HepG2 (cell line): Measurements from ENCODE around the gene SEC14L2. TPM values are rescaled to one million over a fixed set of nuclear protein-coding genes. Genes with fewer than 3 reads are reported as not detected.

Source experiments
- CBX1 ChIP-seq: IDR thresholded peaks from one replicate; pipeline ENCODE4 v1.6.1; 2016; ENCODE audit warnings: antibody characterized with exemption, low read depth
- ELF4 ChIP-seq: sonication (generic); formaldehyde crosslinking; IDR thresholded peaks from 2 replicates; pipeline ENCODE4 v1.5.0; 2020; ENCODE audit warnings: missing genetic modification reagents, mild to moderate bottlenecking, moderate library complexity, borderline replicate concordance
- HIVEP1 ChIP-seq: sonication (generic); formaldehyde crosslinking; IDR thresholded peaks from 2 replicates; pipeline ENCODE4 v1.4.0; 2020; ENCODE audit warnings: mild to moderate bottlenecking, missing genetic modification reagents
- HNRNPL ChIP-seq: fragments of 200-400 bp; formaldehyde crosslinking; IDR thresholded peaks from 2 replicates; pipeline ENCODE4 v1.6.1; 2017; ENCODE audit warnings: mild to moderate bottlenecking, low read depth, low read length
- HNRNPLL ChIP-seq: fragments of 200-400 bp; formaldehyde crosslinking; IDR thresholded peaks from 2 replicates; pipeline ENCODE4 v1.6.1; 2017; ENCODE audit warnings: mild to moderate bottlenecking, low read depth, low read length; ENCODE audit not compliant: poor library complexity, severe bottlenecking
- HOXD1 ChIP-seq: sonication (generic); formaldehyde crosslinking; IDR thresholded peaks from 2 replicates; pipeline ENCODE4 v1.5.0; 2020; ENCODE audit warnings: missing genetic modification reagents
- LCORL ChIP-seq, 2 experiments: fragments of 450-650 bp in 1 of 2; sonication (generic) in 1 of 2; formaldehyde crosslinking in 1 of 2; IDR thresholded peaks; 2 replicates each; pipeline versions ENCODE4 v1.5.0 to v1.6.1; 2017 to 2020; ENCODE audit warnings: antibody characterized with exemption in 1 of 2, missing genetic modification reagents in 1 of 2
- WIZ ChIP-seq: sonication (generic); formaldehyde crosslinking; IDR thresholded peaks from 2 replicates; pipeline ENCODE4 v1.5.1; 2020; ENCODE audit warnings: mild to moderate bottlenecking, missing genetic modification reagents
- ZFP36L2 ChIP-seq: sonication (generic); formaldehyde crosslinking; IDR thresholded peaks from 2 replicates; pipeline ENCODE4 v1.4.0; 2020; ENCODE audit warnings: missing genetic modification reagents
- ZNF20 ChIP-seq: sonication (generic); formaldehyde crosslinking; IDR thresholded peaks from 2 replicates; pipeline ENCODE4 v1.4.0; 2020; ENCODE audit warnings: mild to moderate bottlenecking, moderate library complexity, missing genetic modification reagents
- ZNF251 ChIP-seq: sonication (generic); formaldehyde crosslinking; IDR thresholded peaks from 2 replicates; pipeline ENCODE4 v1.9.0; 2021; ENCODE audit warnings: mild to moderate bottlenecking, missing genetic modification reagents
- ZNF264 ChIP-seq: sonication (generic); formaldehyde crosslinking; IDR thresholded peaks from 2 replicates; pipeline ENCODE4 v1.4.0; 2020; ENCODE audit warnings: missing genetic modification reagents
- ZNF432 ChIP-seq: sonication (generic); formaldehyde crosslinking; IDR thresholded peaks from 2 replicates; pipeline ENCODE4 v1.5.0; 2020; ENCODE audit warnings: missing genetic modification reagents, mild to moderate bottlenecking, borderline replicate concordance
- ZNF660 ChIP-seq: sonication (generic); formaldehyde crosslinking; IDR thresholded peaks from 2 replicates; pipeline ENCODE4 v1.5.1; 2020; ENCODE audit warnings: mild to moderate bottlenecking, low read depth, missing genetic modification reagents, borderline replicate concordance
- ZNF773 ChIP-seq: sonication (generic); formaldehyde crosslinking; IDR thresholded peaks from 2 replicates; pipeline ENCODE4 v1.4.0; 2020; ENCODE audit warnings: missing genetic modification reagents, borderline replicate concordance
- polyA plus RNA-seq, 8 experiments: library from polyadenylated mRNA; depleted of rRNA in 3 of 8; stranded (reverse) in 7 of 8; unstranded in 1 of 8; fragments of >200 nt; fragmentation: Illumina TruSeq in 4 of 8; extraction: Trizol in 4 of 8; gene quantifications; 2 replicates each; pipeline versions ENCODE4 v1.2.1 to v1.2.3, GENCODE V29; 2011 to 2016; ENCODE audit warnings: low read depth in 4 of 8, missing spikeins in 1 of 8, mixed read lengths in 1 of 8; ENCODE audit not compliant: insufficient read depth in 1 of 8
- total RNA-seq, 5 experiments: library from RNA; depleted of rRNA; stranded (reverse); fragments of >200 nt; fragmentation: Illumina TruSeq; extraction: Trizol; gene quantifications; 2 replicates each; pipeline ENCODE4 v1.2.3, GENCODE V29; 2016; ENCODE audit warnings: low read depth in 1 of 5
- TF ChIP-seq, protein P1 (sequence below): sonication (generic); formaldehyde crosslinking; conservative IDR thresholded peaks from 2 replicates; pipeline ENCODE4 v1.8.0; 2022; ENCODE audit warnings: low read depth, missing genetic modification reagents
- TF ChIP-seq, protein P2 (sequence below): sonication (generic); formaldehyde crosslinking; IDR thresholded peaks from 2 replicates; pipeline ENCODE4 v1.4.0; 2020; ENCODE audit warnings: missing genetic modification reagents
- TF ChIP-seq, protein P3 (sequence below): sonication (generic); formaldehyde crosslinking; IDR thresholded peaks from 2 replicates; pipeline ENCODE4 v1.8.0; 2022; ENCODE audit warnings: mild to moderate bottlenecking, missing genetic modification reagents, moderate library complexity
- TF ChIP-seq, protein P4 (sequence below): IDR thresholded peaks from 2 replicates; pipeline ENCODE4 v1.6.1; 2016; ENCODE audit warnings: mild to moderate bottlenecking, missing biosample characterization, missing genetic modification reagents
- TF ChIP-seq, protein P5 (sequence below): sonication (generic); formaldehyde crosslinking; IDR thresholded peaks from 2 replicates; pipeline ENCODE4 v1.8.0; 2022; ENCODE audit warnings: missing genetic modification reagents, mild to moderate bottlenecking, borderline replicate concordance

SEC14L2 gene
- total and polyA plus RNA-seq, 2 of the 13 experiments (the other 11 are each of a cell fraction or from before 2014, with no cell fraction given), result 4.1 to 5.1 TPM

DNA sequence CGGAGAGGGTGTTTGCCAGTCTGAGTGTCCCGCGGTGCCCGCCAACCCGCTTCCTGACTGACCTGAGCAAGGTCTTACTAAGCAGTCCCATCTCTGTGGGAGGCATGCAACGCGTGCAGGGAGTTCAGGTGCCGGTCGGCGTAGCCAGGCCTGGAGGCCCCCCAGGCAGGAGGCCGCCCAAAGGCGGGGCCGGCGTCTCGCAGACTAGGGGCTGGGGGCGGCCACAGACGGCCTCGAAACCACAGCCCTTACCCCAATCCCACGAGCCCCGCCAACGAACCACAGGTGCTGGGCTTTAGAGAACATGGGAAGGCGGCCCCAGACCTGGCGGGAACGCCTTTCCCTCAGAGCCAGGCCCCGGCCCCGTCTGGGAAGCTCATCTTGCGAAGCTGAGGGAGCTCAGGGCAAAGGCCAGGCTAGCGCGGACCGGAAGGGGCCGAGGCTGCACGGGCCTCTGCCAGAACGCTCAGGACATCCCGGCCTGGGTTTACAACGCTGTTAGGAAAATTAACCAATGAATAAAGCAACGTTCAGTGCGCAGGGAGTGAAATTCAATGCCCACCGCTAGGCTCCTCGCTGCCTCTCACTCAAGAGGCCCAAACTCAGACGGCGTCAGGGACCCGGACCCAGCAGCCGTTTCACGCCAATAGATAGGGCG, 26.6 kb downstream of the SEC14L2 start (continued):
- peak; percentile 73; the same call in 1 of the 2 replicates for TF ChIP-seq ELF4 (CRISPR knock-in tag)
- 0 out of 2 replicates have a peak, but pooled peaks have one; percentile 21 for TF ChIP-seq ZNF251
- TF ChIP-seq, protein P1, sequence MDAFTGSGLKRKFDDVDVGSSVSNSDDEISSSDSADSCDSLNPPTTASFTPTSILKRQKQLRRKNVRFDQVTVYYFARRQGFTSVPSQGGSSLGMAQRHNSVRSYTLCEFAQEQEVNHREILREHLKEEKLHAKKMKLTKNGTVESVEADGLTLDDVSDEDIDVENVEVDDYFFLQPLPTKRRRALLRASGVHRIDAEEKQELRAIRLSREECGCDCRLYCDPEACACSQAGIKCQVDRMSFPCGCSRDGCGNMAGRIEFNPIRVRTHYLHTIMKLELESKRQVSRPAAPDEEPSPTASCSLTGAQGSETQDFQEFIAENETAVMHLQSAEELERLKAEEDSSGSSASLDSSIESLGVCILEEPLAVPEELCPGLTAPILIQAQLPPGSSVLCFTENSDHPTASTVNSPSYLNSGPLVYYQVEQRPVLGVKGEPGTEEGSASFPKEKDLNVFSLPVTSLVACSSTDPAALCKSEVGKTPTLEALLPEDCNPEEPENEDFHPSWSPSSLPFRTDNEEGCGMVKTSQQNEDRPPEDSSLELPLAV (CRISPR knock-in tag), result no peak
- TF ChIP-seq LCORL (IDR thresholded peaks at IDR 0.05), result no peak
- TF ChIP-seq LCORL (CRISPR knock-in tag; IDR thresholded peaks at IDR 0.05), result no peak; the same call in none of the 2 replicates
- TF ChIP-seq HOXD1, result 0 out of 2 replicates have a peak, but pooled peaks have one; percentile 53
- no peak for TF ChIP-seq ZNF432
- peak; percentile 87 for TF ChIP-seq HIVEP1 (CRISPR knock-in tag)
- TF ChIP-seq CBX1, result peak; percentile 37
- no peak; the same call in 1 of the 2 replicates for TF ChIP-seq ZNF20 (CRISPR knock-in tag)
- peak; percentile 85 for TF ChIP-seq ZNF264 (CRISPR knock-in tag)
- TF ChIP-seq, protein P2, sequence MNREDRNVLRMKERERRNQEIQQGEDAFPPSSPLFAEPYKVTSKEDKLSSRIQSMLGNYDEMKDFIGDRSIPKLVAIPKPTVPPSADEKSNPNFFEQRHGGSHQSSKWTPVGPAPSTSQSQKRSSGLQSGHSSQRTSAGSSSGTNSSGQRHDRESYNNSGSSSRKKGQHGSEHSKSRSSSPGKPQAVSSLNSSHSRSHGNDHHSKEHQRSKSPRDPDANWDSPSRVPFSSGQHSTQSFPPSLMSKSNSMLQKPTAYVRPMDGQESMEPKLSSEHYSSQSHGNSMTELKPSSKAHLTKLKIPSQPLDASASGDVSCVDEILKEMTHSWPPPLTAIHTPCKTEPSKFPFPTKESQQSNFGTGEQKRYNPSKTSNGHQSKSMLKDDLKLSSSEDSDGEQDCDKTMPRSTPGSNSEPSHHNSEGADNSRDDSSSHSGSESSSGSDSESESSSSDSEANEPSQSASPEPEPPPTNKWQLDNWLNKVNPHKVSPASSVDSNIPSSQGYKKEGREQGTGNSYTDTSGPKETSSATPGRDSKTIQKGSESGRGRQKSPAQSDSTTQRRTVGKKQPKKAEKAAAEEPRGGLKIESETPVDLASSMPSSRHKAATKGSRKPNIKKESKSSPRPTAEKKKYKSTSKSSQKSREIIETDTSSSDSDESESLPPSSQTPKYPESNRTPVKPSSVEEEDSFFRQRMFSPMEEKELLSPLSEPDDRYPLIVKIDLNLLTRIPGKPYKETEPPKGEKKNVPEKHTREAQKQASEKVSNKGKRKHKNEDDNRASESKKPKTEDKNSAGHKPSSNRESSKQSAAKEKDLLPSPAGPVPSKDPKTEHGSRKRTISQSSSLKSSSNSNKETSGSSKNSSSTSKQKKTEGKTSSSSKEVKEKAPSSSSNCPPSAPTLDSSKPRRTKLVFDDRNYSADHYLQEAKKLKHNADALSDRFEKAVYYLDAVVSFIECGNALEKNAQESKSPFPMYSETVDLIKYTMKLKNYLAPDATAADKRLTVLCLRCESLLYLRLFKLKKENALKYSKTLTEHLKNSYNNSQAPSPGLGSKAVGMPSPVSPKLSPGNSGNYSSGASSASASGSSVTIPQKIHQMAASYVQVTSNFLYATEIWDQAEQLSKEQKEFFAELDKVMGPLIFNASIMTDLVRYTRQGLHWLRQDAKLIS (CRISPR knock-in tag), result 0 out of 2 replicates have a peak, but pooled peaks have one; percentile 29
- TF ChIP-seq, protein P3, sequence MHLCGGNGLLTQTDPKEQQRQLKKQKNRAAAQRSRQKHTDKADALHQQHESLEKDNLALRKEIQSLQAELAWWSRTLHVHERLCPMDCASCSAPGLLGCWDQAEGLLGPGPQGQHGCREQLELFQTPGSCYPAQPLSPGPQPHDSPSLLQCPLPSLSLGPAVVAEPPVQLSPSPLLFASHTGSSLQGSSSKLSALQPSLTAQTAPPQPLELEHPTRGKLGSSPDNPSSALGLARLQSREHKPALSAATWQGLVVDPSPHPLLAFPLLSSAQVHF (CRISPR knock-in tag), result no peak
- TF ChIP-seq WIZ (CRISPR knock-in tag), result no peak
- TF ChIP-seq ZFP36L2, result no peak
- 0 out of 2 replicates have a peak, but pooled peaks have one; percentile 82 for TF ChIP-seq ZNF660 (CRISPR knock-in tag)
- TF ChIP-seq, protein P4, sequence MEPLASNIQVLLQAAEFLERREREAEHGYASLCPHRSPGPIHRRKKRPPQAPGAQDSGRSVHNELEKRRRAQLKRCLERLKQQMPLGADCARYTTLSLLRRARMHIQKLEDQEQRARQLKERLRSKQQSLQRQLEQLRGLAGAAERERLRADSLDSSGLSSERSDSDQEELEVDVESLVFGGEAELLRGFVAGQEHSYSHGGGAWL (CRISPR knock-in tag), result peak; percentile 77; the same call in 1 of the 2 replicates
- TF ChIP-seq HNRNPL, result peak; percentile 57; the same call in 1 of the 2 replicates
- no peak for TF ChIP-seq HNRNPLL
- TF ChIP-seq, protein P5, sequence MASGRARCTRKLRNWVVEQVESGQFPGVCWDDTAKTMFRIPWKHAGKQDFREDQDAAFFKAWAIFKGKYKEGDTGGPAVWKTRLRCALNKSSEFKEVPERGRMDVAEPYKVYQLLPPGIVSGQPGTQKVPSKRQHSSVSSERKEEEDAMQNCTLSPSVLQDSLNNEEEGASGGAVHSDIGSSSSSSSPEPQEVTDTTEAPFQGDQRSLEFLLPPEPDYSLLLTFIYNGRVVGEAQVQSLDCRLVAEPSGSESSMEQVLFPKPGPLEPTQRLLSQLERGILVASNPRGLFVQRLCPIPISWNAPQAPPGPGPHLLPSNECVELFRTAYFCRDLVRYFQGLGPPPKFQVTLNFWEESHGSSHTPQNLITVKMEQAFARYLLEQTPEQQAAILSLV (CRISPR knock-in tag), result peak; percentile 66; the same call in 1 of the 2 replicates
- peak; percentile 81; the same call in 1 of the 2 replicates for TF ChIP-seq ZNF773
